ENCODE results near the gene NRP1.

NRP1 gene

GRCh38 chr10:33211106-33211878 lies 123.2 kb downstream of the NRP1 start:
- Histone ChIP-seq H3K4me3 (ENCODE audit: low read depth, low read length) (no peak overlapping the region), H3K4me2 (ENCODE audit: low read length) (no peak overlapping the region), H4K8ac (ENCODE audit: low read depth, low read length) (no peak overlapping the region), H3K9me3 (ENCODE audit: insufficient read depth, low read depth, low read length) (no peaks in the 10 kb centered on the region), H3K79me1 (ENCODE audit: low read length) (no peaks in the 10 kb centered on the region), H3K4ac (ENCODE audit: low read depth, low read length) (no peak overlapping the region), H4K91ac (ENCODE audit: low read depth, low read length) (no peak overlapping the region), H2AFZ (ENCODE audit: insufficient read depth, low read length, poor library complexity) (no peak overlapping the region), H3K23ac (ENCODE audit: low read length) (no peak overlapping the region), H3K14ac (ENCODE audit: low read length) (no peak overlapping the region), H2BK120ac (ENCODE audit: insufficient read depth, low read length, poor library complexity) (no peak overlapping the region), H2AK5ac (ENCODE audit: low read length) (no peak overlapping the region), H4K12ac (ENCODE audit: low read depth, low read length) (no peak overlapping the region), H3K9ac (ENCODE audit: low read length) (no peak overlapping the region), H2BK5ac (ENCODE audit: low read depth, low read length, poor library complexity) (no peak overlapping the region), H3K27me3 (ENCODE audit: insufficient read depth, low read length) (no peaks in the 10 kb centered on the region), H3K4me1 (ENCODE audit: control insufficient read depth in 1 of 2, insufficient read depth in 2 of 2, low read length in 2 of 2) (no peaks in the 10 kb centered on the region), H3K27ac (ENCODE audit: low read depth, low read length) (no peak overlapping the region), H3K79me2 (ENCODE audit: control insufficient read depth, insufficient read depth, low read length, poor library complexity) (no peaks in the 10 kb centered on the region), H2BK12ac (ENCODE audit: low read length) (no peak overlapping the region), H3K18ac (ENCODE audit: low read length) (no peak overlapping the region), H3K36me3 (ENCODE audit: control insufficient read depth in 1 of 2, insufficient read depth in 2 of 2, low read length in 2 of 2) (peaks cover 27 to 28% of the 10 kb centered on the region in 2 experiments)
- no CpG with 5 or more reads among the region's 10 CpGs for WGBS (ENCODE audit: extremely low coverage, insufficient coverage, insufficient read length)
- DNase-seq: no peak

- Histone ChIP-seq H3K36me3 (ENCODE audit: control insufficient read depth in 1 of 2, insufficient read depth in 2 of 2, low read length in 2 of 2) (peaks cover 30 to 32% of the 10 kb centered on the region in 2 experiments), H3K9me3 (ENCODE audit: insufficient read depth, low read depth, low read length) (no peaks in the 10 kb centered on the region), H3K4me1 (ENCODE audit: control insufficient read depth in 1 of 2, insufficient read depth in 2 of 2, low read length in 2 of 2) (no peaks in the 10 kb centered on the region), H3K9ac (ENCODE audit: low read length) (no peak overlapping the region), H3K18ac (ENCODE audit: low read length) (no peak overlapping the region), H3K27me3 (ENCODE audit: insufficient read depth, low read length) (no peaks in the 10 kb centered on the region), H3K4ac (ENCODE audit: low read depth, low read length) (no peak overlapping the region), H2BK12ac (ENCODE audit: low read length) (no peak overlapping the region), H3K79me1 (ENCODE audit: low read length) (no peaks in the 10 kb centered on the region), H3K27ac (ENCODE audit: low read depth, low read length) (no peak overlapping the region), H4K8ac (ENCODE audit: low read depth, low read length) (no peak overlapping the region), H3K4me3 (ENCODE audit: low read depth, low read length) (no peak overlapping the region), H3K23ac (ENCODE audit: low read length) (no peak overlapping the region), H3K4me2 (ENCODE audit: low read length) (no peak overlapping the region), H3K14ac (ENCODE audit: low read length) (no peak overlapping the region), H2AFZ (ENCODE audit: insufficient read depth, low read length, poor library complexity) (no peak overlapping the region), H3K79me2 (ENCODE audit: control insufficient read depth, insufficient read depth, low read length, poor library complexity) (no peaks in the 10 kb centered on the region), H2BK120ac (ENCODE audit: insufficient read depth, low read length, poor library complexity) (no peak overlapping the region), H2AK5ac (ENCODE audit: low read length) (no peak overlapping the region), H2BK5ac (ENCODE audit: low read depth, low read length, poor library complexity) (no peak overlapping the region), H4K91ac (ENCODE audit: low read depth, low read length) (no peak overlapping the region), H4K12ac (ENCODE audit: low read depth, low read length) (no peak overlapping the region)
- no CpG with 5 or more reads among the region's 3 CpGs for WGBS (ENCODE audit: extremely low coverage, insufficient coverage, insufficient read length)
- DNase-seq: no peak
Measured at GRCh38 chr10:33209802-33210201, 124.7 kb downstream of the NRP1 start.

- peaks cover 27 to 29% of the 10 kb centered on the region in 2 experiments for H3K36me3 ChIP-seq (ENCODE audit: control insufficient read depth in 1 of 2, insufficient read depth in 2 of 2, low read length in 2 of 2)
- no peak overlapping the region for H3K23ac ChIP-seq (ENCODE audit: low read length)
- no peak overlapping the region for H3K4me3 ChIP-seq (ENCODE audit: low read depth, low read length)
- H2BK120ac ChIP-seq (ENCODE audit: insufficient read depth, low read length, poor library complexity): no peak overlapping the region
- no peak overlapping the region for H3K18ac ChIP-seq (ENCODE audit: low read length)
- no peaks in the 10 kb centered on the region for H3K79me2 ChIP-seq (ENCODE audit: control insufficient read depth, insufficient read depth, low read length, poor library complexity)
- no CpG with 5 or more reads among the region's 4 CpGs for WGBS (ENCODE audit: extremely low coverage, insufficient coverage, insufficient read length)
- no peak overlapping the region for H3K9ac ChIP-seq (ENCODE audit: low read length)
- no peak overlapping the region for H3K14ac ChIP-seq (ENCODE audit: low read length)
- H3K4me2 ChIP-seq (ENCODE audit: low read length): no peak overlapping the region
- no peak for DNase-seq
- no peak overlapping the region for H2BK5ac ChIP-seq (ENCODE audit: low read depth, low read length, poor library complexity)
- no peaks in the 10 kb centered on the region for H3K79me1 ChIP-seq (ENCODE audit: low read length)
- no peaks in the 10 kb centered on the region for H3K27me3 ChIP-seq (ENCODE audit: insufficient read depth, low read length)
- H3K4ac ChIP-seq (ENCODE audit: low read depth, low read length): no peak overlapping the region
- no peak overlapping the region for H2AFZ ChIP-seq (ENCODE audit: insufficient read depth, low read length, poor library complexity)
- no peaks in the 10 kb centered on the region for H3K9me3 ChIP-seq (ENCODE audit: insufficient read depth, low read depth, low read length)
- no peak overlapping the region for H2AK5ac ChIP-seq (ENCODE audit: low read length)
- no peak overlapping the region for H3K27ac ChIP-seq (ENCODE audit: low read depth, low read length)
- no peaks in the 10 kb centered on the region for H3K4me1 ChIP-seq (ENCODE audit: control insufficient read depth in 1 of 2, insufficient read depth in 2 of 2, low read length in 2 of 2)
- H4K91ac ChIP-seq (ENCODE audit: low read depth, low read length): no peak overlapping the region
- H4K12ac ChIP-seq (ENCODE audit: low read depth, low read length): no peak overlapping the region
- H2BK12ac ChIP-seq (ENCODE audit: low read length): no peak overlapping the region
- H4K8ac ChIP-seq (ENCODE audit: low read depth, low read length): no peak overlapping the region
Measured at GRCh38 chr10:33208166-33208565, 126.3 kb downstream of the NRP1 start.

GRCh38 chr10:33204031-33204430 lies 130.4 kb downstream of the NRP1 start:
- H3K4me3 ChIP-seq (ENCODE audit: low read depth, low read length): no peak overlapping the region
- no peak overlapping the region for H2BK5ac ChIP-seq (ENCODE audit: low read depth, low read length, poor library complexity)
- no peak overlapping the region for H3K14ac ChIP-seq (ENCODE audit: low read length)
- H3K36me3 ChIP-seq (ENCODE audit: control insufficient read depth in 1 of 2, insufficient read depth in 2 of 2, low read length in 2 of 2): peaks cover 14 to 25% of the 10 kb centered on the region in 2 experiments
- no peak overlapping the region for H4K8ac ChIP-seq (ENCODE audit: low read depth, low read length)
- DNase-seq: no peak
- H3K27ac ChIP-seq (ENCODE audit: low read depth, low read length): no peak overlapping the region
- WGBS (ENCODE audit: extremely low coverage, insufficient coverage, insufficient read length): no CpG with 5 or more reads among the region's 7 CpGs
- H3K79me2 ChIP-seq (ENCODE audit: control insufficient read depth, insufficient read depth, low read length, poor library complexity): no peaks in the 10 kb centered on the region
- no peak overlapping the region for H2BK12ac ChIP-seq (ENCODE audit: low read length)
- no peak overlapping the region for H3K23ac ChIP-seq (ENCODE audit: low read length)
- H3K79me1 ChIP-seq (ENCODE audit: low read length): no peaks in the 10 kb centered on the region
- H3K4me1 ChIP-seq (ENCODE audit: control insufficient read depth in 1 of 2, insufficient read depth in 2 of 2, low read length in 2 of 2): no peaks in the 10 kb centered on the region
- no peak overlapping the region for H4K12ac ChIP-seq (ENCODE audit: low read depth, low read length)
- no peaks in the 10 kb centered on the region for H3K9me3 ChIP-seq (ENCODE audit: insufficient read depth, low read depth, low read length)
- no peak overlapping the region for H3K9ac ChIP-seq (ENCODE audit: low read length)
- no peak overlapping the region for H2AK5ac ChIP-seq (ENCODE audit: low read length)
- H4K91ac ChIP-seq (ENCODE audit: low read depth, low read length): no peak overlapping the region
- no peak overlapping the region for H3K4ac ChIP-seq (ENCODE audit: low read depth, low read length)
- no peak overlapping the region for H3K18ac ChIP-seq (ENCODE audit: low read length)
- no peak overlapping the region for H2AFZ ChIP-seq (ENCODE audit: insufficient read depth, low read length, poor library complexity)
- no peak overlapping the region for H2BK120ac ChIP-seq (ENCODE audit: insufficient read depth, low read length, poor library complexity)
- no peaks in the 10 kb centered on the region for H3K27me3 ChIP-seq (ENCODE audit: insufficient read depth, low read length)
- H3K4me2 ChIP-seq (ENCODE audit: low read length): no peak overlapping the region
